HCT116 (cell line): Measurements from ENCODE around the gene TASP1. TPM values are rescaled to one million over a fixed set of nuclear protein-coding genes. Genes with fewer than 3 reads are reported as not detected.

Source experiments
- ATAC-seq: fragments of 200-7000 bp; cut with Tn5 transposase; 2 replicates; pipeline ENCODE4 v1.9.1; 2020; ENCODE audit warnings: mild to moderate bottlenecking, moderate library complexity
- BruUV-seq: library from RNA; stranded (reverse); fragments of 400-500 nt; replicated peaks from 2 replicates; lab custom pipeline; 2021; lab: Mats Ljungman, UMichigan
- CTCF ChIA-PET: fragments of 300-600 bp; sonication (Branson Sonifier 250); formaldehyde crosslinking; loops from one replicate; lab custom pipeline; 2021; ENCODE audit warnings: antibody characterized with exemption; lab: Charles Lee
- POLR2A ChIA-PET: fragments of 300-600, 350-600 bp; sonication (Branson Sonifier 250); formaldehyde crosslinking; loops from one replicate; lab custom pipeline; 2021; ENCODE audit warnings: antibody characterized with exemption; lab: Charles Lee
- RAD21 ChIA-PET, 2 experiments: fragments of 300-600 bp; sonication (Branson Sonifier 250); formaldehyde crosslinking; loops; one replicate each; lab custom pipeline; 2023; ENCODE audit warnings: low total read pairs in 2 of 2; ENCODE audit not compliant: uncharacterized antibody in 2 of 2, unreplicated experiment in 2 of 2, low non-redundant PET in 1 of 2; lab: Charles Lee
- DNase-seq: peaks from one replicate; pipeline ENCODE4 v3.0.0-alpha.2; 2010; ENCODE audit warnings: low read depth, low spot score
- H2AFZ ChIP-seq: fragments of 200-600 bp; shearing (Covaris generic), sonication (generic); 2 replicates; pipeline ENCODE4 v1.6.1; 2017; ENCODE audit warnings: low read depth, mixed run types, mixed read lengths, antibody characterized with exemption, low read length; ENCODE audit not compliant: poor library complexity, severe bottlenecking
- H3K27ac ChIP-seq: 2 replicates; pipeline ENCODE4 v1.5.1; 2012; ENCODE audit warnings: low read depth, low read length
- H3K27me3 ChIP-seq: fragments of 200-600 bp; sonication (generic); 2 replicates; pipeline ENCODE4 v1.6.1; 2016; ENCODE audit warnings: mixed run types, low read length, mixed read lengths; ENCODE audit not compliant: insufficient read depth
- H3K36me3 ChIP-seq, 2 experiments: fragments of 200-500 bp in 1 of 2; fragments of 200-600 bp in 1 of 2; sonication (Bioruptor generic) in 1 of 2; sonication (generic) in 1 of 2; 2 replicates each; pipeline versions ENCODE4 v1.5.1 to v1.6.1; 2014 to 2016; ENCODE audit warnings: low read length in 2 of 2, inconsistent platforms in 1 of 2, mixed read lengths in 1 of 2, mixed run types in 1 of 2; ENCODE audit not compliant: insufficient read depth in 2 of 2, control insufficient read depth in 1 of 2
- H3K4me1 ChIP-seq, 2 experiments: fragments of 200-600 bp in 1 of 2; sonication (generic) in 1 of 2; 2 replicates each; pipeline versions ENCODE4 v1.5.1 to v1.6.1; 2012 to 2017; ENCODE audit warnings: low read length in 2 of 2, inconsistent platforms in 1 of 2, mild to moderate bottlenecking in 1 of 2, mixed read lengths in 1 of 2, mixed run types in 1 of 2, moderate library complexity in 1 of 2; ENCODE audit not compliant: insufficient read depth in 2 of 2, control insufficient read depth in 1 of 2
- H3K4me2 ChIP-seq: fragments of 200-600 bp; sonication (generic); 2 replicates; pipeline ENCODE4 v1.6.1; 2017; ENCODE audit warnings: mixed run types, low read length, mixed read lengths
- H3K4me3 ChIP-seq, 2 experiments: fragments of 200-600 bp in 1 of 2; sonication (generic) in 1 of 2; replicated peaks in 1 of 2; 2 replicates each; pipeline ENCODE4 v1.5.1; 2011 to 2016; ENCODE audit warnings: low read length in 2 of 2, control low read depth in 1 of 2, low read depth in 1 of 2, mild to moderate bottlenecking in 1 of 2, mixed read lengths in 1 of 2, mixed run types in 1 of 2
- H3K79me2 ChIP-seq: fragments of 200-600 bp; sonication (generic); 2 replicates; pipeline ENCODE4 v1.6.1; 2017; ENCODE audit warnings: mild to moderate bottlenecking, mixed run types, low read length, moderate library complexity, mixed read lengths; ENCODE audit not compliant: insufficient read depth
- H3K9ac ChIP-seq: fragments of 200-600 bp; sonication (generic); 2 replicates; pipeline ENCODE4 v1.6.1; 2016; ENCODE audit warnings: low read length, mixed read lengths
- H3K9me2 ChIP-seq: fragments of 200-600 bp; sonication (generic), shearing (Covaris generic); 2 replicates; pipeline ENCODE4 v1.6.1; 2017; ENCODE audit warnings: mixed run types, mild to moderate bottlenecking, moderate library complexity; ENCODE audit not compliant: insufficient read depth
- H3K9me3 ChIP-seq, 2 experiments: fragments of 200-500 bp in 1 of 2; fragments of 200-600 bp in 1 of 2; sonication (Bioruptor generic) in 1 of 2; sonication (generic) in 1 of 2; 2 replicates each; pipeline ENCODE4 v1.6.1; 2014 to 2017; ENCODE audit warnings: low read length in 2 of 2, mixed read lengths in 2 of 2, inconsistent platforms in 1 of 2, low read depth in 1 of 2, mild to moderate bottlenecking in 1 of 2, mixed run types in 1 of 2, moderate library complexity in 1 of 2; ENCODE audit not compliant: control insufficient read depth in 1 of 2, insufficient read depth in 1 of 2
- H4K20me1 ChIP-seq: fragments of 200-600 bp; sonication (generic), shearing (Covaris generic); 2 replicates; pipeline ENCODE4 v1.6.1; 2017; ENCODE audit warnings: mixed run types, mild to moderate bottlenecking, moderate library complexity; ENCODE audit not compliant: insufficient read depth
- CBX3 ChIP-seq: IDR thresholded peaks from 2 replicates; pipeline ENCODE4 v1.6.1; 2012; ENCODE audit warnings: low read depth
- CEBPB ChIP-seq: IDR thresholded peaks from 2 replicates; pipeline ENCODE4 v1.6.1; 2012; ENCODE audit warnings: low read depth
- ELF1 ChIP-seq: IDR thresholded peaks from 2 replicates; pipeline ENCODE4 v1.6.1; 2012; ENCODE audit warnings: low read depth, borderline replicate concordance
- FOSL1 ChIP-seq: IDR thresholded peaks from 2 replicates; pipeline ENCODE4 v1.6.1; 2012; ENCODE audit warnings: low read depth
- JUND ChIP-seq: IDR thresholded peaks from 2 replicates; pipeline ENCODE4 v1.6.1; 2012
- POLR2A ChIP-seq: IDR thresholded peaks from 2 replicates; pipeline ENCODE4 v1.7.0; 2011; ENCODE audit warnings: borderline replicate concordance; ENCODE audit not compliant: insufficient read depth, insufficient read length; ENCODE audit errors: extremely low read depth
- SIN3A ChIP-seq: IDR thresholded peaks from 2 replicates; pipeline ENCODE4 v1.6.1; 2012; ENCODE audit warnings: low read depth
- SP1 ChIP-seq: IDR thresholded peaks from 2 replicates; pipeline ENCODE4 v1.6.1; 2012; ENCODE audit warnings: low read depth
- SRF ChIP-seq: IDR thresholded peaks from 2 replicates; pipeline ENCODE4 v1.6.1; 2012; ENCODE audit warnings: low read depth
- TCF7L2 ChIP-seq: IDR thresholded peaks from 2 replicates; pipeline ENCODE4 v1.7.0; 2011; ENCODE audit warnings: borderline replicate concordance, inconsistent platforms; ENCODE audit not compliant: insufficient read depth, insufficient read length; ENCODE audit errors: extremely low read depth
- YY1 ChIP-seq: IDR thresholded peaks from 2 replicates; pipeline ENCODE4 v1.6.1; 2011; ENCODE audit warnings: low read length, low read depth, moderate library complexity, mild to moderate bottlenecking; ENCODE audit not compliant: insufficient replicate concordance; ENCODE audit errors: extremely low read depth
- ZNF274 ChIP-seq: fragments of 200-500 bp; sonication (Bioruptor generic); IDR thresholded peaks from 2 replicates; pipeline ENCODE4 v1.6.1; 2014; ENCODE audit warnings: mild to moderate bottlenecking, low read depth, low read length, inconsistent platforms
- intact Hi-C: fragments of 100-400 bp; cut with micrococcal nuclease; formaldehyde crosslinking; loops from 2 replicates; pipeline ENCODE4 v1.10.0; 2022
- total RNA-seq: library from RNA; stranded (reverse); gene quantifications from one replicate; pipeline ENCODE4 v1.2.1, GENCODE V29; 2021; ENCODE audit not compliant: unreplicated experiment
- TF ChIP-seq, protein P1 (sequence below): IDR thresholded peaks from 2 replicates; pipeline ENCODE4 v1.6.1; 2011; ENCODE audit warnings: mild to moderate bottlenecking, low read length, moderate library complexity; ENCODE audit not compliant: insufficient replicate concordance; ENCODE audit errors: extremely low read depth
- TF ChIP-seq, protein P2 (sequence below): IDR thresholded peaks from 2 replicates; pipeline ENCODE4 v1.6.1; 2012; ENCODE audit warnings: low read depth
- TF ChIP-seq, protein P3 (sequence below): IDR thresholded peaks from 2 replicates; pipeline ENCODE4 v1.6.1; 2012
- TF ChIP-seq, protein P4 (sequence below), 3 experiments: fragments of 200-600 bp in 1 of 3; sonication (generic) in 1 of 3; IDR thresholded peaks in 2 of 3; conservative IDR thresholded peaks in 1 of 3; 2 replicates each; pipeline ENCODE4 v1.5.1; 2012 to 2017; ENCODE audit warnings: low read depth in 2 of 3, low read length in 2 of 3, antibody characterized with exemption in 1 of 3, borderline replicate concordance in 1 of 3, control low read depth in 1 of 3, mild to moderate bottlenecking in 1 of 3, mixed read lengths in 1 of 3, mixed run types in 1 of 3, moderate library complexity in 1 of 3; ENCODE audit not compliant: insufficient read depth in 1 of 3

Gene TASP1
- total RNA-seq, 1 experiment from 2014 or later, result 19.1 TPM

DNA sequence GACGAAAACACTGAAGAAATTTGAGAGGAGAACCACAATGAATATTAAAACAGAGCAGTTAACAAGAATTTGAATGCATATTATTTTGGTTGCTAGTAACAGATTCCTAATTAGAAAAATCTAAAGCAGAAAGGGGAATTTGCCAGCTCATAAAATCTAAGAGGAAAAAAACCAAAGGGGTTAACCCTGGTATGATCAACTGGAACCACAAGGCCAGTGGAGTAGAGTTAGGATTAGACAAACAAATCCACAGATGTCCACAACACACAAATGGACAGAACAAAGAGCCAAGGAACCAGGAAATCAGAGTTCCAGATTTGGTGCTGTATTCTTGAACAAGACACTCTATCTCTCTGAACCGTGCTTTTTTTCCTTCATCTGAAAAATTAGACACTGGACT lies 195.0 kb downstream of the TASP1 start:
- H3K27ac ChIP-seq, result no peak overlapping the region
- ChIA-PET CTCF (interaction anchor here (1.4 kb wide), 1 partner anchor 15 kb away, joined by 3 read pairs; no protein-coding TSS in a partner anchor), POLR2A (no interaction called here), RAD21 (no interaction called here)
- no peak overlapping the region for H2AFZ ChIP-seq
- no peaks in the 10 kb centered on the region for H3K79me2 ChIP-seq
- H3K36me3 ChIP-seq, result no peaks in the 10 kb centered on the region
- DNase-seq (no peak), ATAC-seq (no peak)
- H3K4me1 ChIP-seq, result no peaks in the 10 kb centered on the region
- H3K9ac ChIP-seq, result no peak overlapping the region
- no peaks in the 10 kb centered on the region for H3K27me3 ChIP-seq
- H3K4me2 ChIP-seq, result no peak overlapping the region
- BruUV-seq, result no TSS peak
- H3K9me3 ChIP-seq, result no peaks in the 10 kb centered on the region
- TF ChIP-seq CEBPB (no peak), ZNF274 (no peak), SIN3A (no peak), JUND (no peak), CBX3 (no peak), SP1 (no peak), FOSL1 (no peak), TCF7L2 (no peak), SRF (no peak), YY1 (no peak), POLR2A (no peak), ELF1 (no peak)
- TF ChIP-seq, protein P1, sequence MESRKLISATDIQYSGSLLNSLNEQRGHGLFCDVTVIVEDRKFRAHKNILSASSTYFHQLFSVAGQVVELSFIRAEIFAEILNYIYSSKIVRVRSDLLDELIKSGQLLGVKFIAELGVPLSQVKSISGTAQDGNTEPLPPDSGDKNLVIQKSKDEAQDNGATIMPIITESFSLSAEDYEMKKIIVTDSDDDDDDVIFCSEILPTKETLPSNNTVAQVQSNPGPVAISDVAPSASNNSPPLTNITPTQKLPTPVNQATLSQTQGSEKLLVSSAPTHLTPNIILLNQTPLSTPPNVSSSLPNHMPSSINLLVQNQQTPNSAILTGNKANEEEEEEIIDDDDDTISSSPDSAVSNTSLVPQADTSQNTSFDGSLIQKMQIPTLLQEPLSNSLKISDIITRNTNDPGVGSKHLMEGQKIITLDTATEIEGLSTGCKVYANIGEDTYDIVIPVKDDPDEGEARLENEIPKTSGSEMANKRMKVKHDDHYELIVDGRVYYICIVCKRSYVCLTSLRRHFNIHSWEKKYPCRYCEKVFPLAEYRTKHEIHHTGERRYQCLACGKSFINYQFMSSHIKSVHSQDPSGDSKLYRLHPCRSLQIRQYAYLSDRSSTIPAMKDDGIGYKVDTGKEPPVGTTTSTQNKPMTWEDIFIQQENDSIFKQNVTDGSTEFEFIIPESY, result no peak
- TF ChIP-seq, protein P2, sequence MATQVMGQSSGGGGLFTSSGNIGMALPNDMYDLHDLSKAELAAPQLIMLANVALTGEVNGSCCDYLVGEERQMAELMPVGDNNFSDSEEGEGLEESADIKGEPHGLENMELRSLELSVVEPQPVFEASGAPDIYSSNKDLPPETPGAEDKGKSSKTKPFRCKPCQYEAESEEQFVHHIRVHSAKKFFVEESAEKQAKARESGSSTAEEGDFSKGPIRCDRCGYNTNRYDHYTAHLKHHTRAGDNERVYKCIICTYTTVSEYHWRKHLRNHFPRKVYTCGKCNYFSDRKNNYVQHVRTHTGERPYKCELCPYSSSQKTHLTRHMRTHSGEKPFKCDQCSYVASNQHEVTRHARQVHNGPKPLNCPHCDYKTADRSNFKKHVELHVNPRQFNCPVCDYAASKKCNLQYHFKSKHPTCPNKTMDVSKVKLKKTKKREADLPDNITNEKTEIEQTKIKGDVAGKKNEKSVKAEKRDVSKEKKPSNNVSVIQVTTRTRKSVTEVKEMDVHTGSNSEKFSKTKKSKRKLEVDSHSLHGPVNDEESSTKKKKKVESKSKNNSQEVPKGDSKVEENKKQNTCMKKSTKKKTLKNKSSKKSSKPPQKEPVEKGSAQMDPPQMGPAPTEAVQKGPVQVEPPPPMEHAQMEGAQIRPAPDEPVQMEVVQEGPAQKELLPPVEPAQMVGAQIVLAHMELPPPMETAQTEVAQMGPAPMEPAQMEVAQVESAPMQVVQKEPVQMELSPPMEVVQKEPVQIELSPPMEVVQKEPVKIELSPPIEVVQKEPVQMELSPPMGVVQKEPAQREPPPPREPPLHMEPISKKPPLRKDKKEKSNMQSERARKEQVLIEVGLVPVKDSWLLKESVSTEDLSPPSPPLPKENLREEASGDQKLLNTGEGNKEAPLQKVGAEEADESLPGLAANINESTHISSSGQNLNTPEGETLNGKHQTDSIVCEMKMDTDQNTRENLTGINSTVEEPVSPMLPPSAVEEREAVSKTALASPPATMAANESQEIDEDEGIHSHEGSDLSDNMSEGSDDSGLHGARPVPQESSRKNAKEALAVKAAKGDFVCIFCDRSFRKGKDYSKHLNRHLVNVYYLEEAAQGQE, result no peak
- TF ChIP-seq, protein P3, sequence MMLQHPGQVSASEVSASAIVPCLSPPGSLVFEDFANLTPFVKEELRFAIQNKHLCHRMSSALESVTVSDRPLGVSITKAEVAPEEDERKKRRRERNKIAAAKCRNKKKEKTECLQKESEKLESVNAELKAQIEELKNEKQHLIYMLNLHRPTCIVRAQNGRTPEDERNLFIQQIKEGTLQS, result no peak
- TF ChIP-seq, protein P4, sequence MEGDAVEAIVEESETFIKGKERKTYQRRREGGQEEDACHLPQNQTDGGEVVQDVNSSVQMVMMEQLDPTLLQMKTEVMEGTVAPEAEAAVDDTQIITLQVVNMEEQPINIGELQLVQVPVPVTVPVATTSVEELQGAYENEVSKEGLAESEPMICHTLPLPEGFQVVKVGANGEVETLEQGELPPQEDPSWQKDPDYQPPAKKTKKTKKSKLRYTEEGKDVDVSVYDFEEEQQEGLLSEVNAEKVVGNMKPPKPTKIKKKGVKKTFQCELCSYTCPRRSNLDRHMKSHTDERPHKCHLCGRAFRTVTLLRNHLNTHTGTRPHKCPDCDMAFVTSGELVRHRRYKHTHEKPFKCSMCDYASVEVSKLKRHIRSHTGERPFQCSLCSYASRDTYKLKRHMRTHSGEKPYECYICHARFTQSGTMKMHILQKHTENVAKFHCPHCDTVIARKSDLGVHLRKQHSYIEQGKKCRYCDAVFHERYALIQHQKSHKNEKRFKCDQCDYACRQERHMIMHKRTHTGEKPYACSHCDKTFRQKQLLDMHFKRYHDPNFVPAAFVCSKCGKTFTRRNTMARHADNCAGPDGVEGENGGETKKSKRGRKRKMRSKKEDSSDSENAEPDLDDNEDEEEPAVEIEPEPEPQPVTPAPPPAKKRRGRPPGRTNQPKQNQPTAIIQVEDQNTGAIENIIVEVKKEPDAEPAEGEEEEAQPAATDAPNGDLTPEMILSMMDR (IDR thresholded peaks at IDR 0.05 in 2 of 3, conservative IDR thresholded peaks at IDR 0.05 in 1 of 3; ENCODE audit: borderline replicate concordance in 1 of 3, insufficient read depth in 1 of 3, low read depth in 2 of 3, low read length in 2 of 3), result no peak
- H3K4me3 ChIP-seq, result no peak overlapping the region
- H4K20me1 ChIP-seq, result no peaks in the 10 kb centered on the region
- intact Hi-C loops, result no loop called here
- no peaks in the 10 kb centered on the region for H3K9me2 ChIP-seq
